ENCODE results near the gene MCMBP.
"Not testable (repeated sequence)": the region's sequence is repeated elsewhere in the genome, so short reads cannot be mapped to it uniquely, and the experiment has no call there.

The MCMBP gene

DNA sequence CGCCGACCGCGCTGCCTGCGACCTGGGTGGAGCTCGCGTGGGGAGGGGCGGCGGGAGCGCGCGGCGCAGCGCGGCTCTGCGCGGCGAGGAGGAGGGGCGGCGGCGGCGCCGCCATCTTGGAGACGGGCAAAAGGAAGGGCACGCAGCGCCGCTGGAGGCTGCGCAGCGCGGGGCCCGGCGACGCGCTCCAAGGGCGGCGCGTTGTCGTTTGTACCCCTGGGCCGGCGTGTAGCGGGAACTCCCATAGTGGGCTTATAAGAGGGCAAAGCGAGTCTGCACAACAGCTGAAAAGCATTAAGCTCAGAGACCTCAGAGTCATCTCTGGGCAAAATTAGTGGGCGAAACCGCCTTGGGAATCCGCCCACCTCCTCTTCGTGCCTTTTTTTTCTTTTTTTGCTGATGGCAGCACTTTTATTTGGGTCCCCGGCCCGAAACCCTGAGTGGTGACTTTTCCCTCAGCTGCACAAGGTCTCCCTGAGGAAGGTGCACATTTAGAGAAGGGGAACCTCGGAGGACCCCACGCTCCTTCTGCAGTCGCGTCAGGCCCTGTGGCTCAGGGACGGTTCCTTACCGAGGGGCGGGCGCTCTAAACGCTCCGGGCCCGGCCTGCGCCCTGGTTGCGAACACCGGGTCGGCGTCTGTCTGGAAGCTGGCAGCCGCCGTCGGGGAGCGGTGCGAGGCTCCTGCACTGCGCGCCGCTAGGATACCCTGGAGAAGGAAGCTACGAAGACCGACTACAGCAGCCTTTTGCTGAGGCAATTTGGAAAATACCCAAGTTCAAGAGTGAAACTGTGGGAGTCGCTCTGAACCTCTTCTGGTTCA lies 428 bp upstream of the MCMBP start:
- peak; percentile 68 to 84 (median 76) for DNase-seq

DNA sequence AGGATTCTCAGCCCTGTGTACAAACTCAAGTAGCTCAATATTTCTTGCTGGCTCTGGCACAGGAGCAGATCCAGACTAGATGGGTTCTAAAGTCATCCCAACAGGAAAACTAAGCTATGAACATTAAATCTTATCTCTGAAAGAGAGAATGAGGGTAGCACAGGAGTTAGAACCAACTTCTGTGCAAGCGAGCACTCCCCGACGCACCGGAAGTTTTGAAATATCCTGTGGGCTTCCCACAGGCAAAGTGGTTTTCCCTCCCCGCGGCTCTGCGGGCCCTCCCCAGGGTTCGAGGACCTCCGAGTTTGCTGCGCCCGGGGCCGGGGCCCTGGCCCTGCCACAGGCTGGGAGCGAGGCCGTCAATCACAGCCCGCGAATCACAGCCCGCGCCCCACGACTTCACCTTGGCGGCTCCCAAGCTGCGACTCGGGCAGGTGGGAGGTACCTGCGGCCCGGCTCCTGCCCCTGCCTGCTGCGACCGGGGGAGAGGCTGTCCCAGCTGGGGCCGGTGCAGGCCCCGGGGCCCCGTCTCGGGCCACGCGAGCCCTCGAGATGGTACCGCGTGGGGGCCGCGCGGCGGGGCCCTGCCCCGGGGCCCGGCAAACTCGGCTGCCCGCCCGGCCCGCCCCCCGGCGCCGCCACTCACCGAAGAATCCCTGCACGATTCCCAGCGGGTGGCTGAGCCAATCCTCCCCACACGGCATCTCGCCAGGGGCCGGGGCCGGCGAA lies 598 bp downstream of the MCMBP start:
- peak; percentile 12 to 33 (median 22) for DNase-seq

DNA sequence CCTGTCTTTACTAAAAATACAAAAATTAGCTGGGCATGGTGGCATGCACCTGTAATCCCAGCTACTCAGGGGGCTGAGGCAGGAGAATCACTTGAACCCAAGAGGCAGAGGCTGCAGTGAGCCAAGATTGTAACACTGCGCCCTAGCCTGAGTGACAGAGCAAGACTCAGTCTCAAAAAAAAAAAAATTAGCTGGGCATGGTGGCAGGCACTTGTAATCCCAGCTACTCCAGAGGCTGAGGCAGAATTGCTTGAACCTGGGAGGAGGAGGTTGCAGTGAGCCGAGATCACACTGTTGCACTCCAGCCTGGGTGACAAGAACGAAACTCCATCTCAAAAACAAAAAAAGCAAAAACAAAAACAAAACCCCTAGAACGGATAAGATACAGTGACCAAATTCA lies 3.2 kb downstream of the MCMBP start:
- DNase-seq: not testable (repeated sequence)

DNA sequence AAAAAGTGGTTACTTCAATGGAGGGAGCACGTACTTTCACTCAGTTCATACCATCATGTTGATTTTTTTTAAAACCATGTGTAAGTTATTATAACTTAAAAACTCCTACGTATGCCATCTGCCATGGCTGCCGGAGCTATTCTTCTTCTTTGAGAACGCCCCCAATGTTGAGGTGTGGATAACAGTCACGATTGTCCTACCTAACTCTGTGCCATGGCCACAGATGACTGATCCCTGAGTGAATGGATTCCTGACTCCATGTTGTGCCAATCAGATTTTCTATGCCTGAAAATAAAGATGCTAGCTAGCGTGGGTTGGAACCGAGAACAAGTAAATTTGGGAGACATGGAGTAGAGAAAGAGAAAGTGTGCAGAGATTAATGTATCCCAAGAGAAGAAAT lies 5.3 kb downstream of the MCMBP start:
- no peak for DNase-seq

DNA sequence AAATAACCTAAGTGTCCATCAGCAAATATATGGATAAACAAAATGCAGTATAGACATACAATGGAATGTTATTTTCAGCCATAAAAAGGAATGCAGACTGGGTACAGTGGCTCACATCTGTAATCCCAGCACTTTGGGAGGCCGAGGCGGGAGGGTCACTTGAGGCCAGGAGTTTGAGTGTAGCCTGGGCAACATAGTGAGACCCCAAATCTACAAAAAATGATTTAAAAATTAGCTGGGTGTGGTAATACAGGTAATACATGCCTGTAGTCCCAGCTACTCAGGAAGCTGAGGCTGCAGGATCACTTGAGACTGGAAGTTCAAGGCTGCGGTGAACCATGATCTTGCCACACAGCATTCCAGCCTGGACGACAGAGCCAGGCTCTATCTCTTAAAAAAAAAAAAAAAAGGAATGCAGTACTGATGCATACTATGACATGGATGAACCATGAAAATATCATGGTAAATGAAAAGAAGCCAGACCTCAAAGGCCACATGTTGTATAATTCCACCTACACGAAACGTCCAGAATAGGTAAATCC lies 6.9 kb downstream of the MCMBP start:
- DNase-seq: no peak

DNA sequence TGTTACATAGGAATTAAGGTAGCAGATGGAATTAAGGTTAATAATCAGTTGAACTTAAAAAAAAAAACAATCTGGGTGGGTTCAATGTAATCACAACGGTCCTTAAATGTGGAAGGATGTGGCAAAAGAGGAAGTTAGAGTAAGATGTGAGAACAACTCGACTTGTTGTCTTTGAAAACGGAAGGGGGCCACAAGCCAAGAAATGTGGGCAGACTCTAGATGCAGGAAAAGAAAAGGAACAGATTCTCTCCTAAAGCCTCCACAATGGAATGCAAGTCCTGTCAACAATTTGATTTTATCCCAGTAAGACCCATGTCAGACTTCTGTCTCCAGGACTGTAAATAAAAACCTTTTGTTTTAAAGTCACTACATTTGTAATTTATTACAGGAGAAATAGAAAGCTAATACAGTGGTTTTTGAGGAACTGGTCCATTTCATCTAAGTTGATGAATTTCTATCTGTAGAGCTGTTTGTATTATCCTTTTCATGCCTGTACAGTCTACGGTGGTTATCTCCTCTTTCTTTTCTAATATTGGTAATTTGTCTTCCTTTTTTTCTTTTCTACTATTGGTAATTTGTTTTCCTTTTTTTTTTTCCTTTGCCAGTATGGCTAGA lies 8.6 kb downstream of the MCMBP start:
- DNase-seq: no peak

DNA sequence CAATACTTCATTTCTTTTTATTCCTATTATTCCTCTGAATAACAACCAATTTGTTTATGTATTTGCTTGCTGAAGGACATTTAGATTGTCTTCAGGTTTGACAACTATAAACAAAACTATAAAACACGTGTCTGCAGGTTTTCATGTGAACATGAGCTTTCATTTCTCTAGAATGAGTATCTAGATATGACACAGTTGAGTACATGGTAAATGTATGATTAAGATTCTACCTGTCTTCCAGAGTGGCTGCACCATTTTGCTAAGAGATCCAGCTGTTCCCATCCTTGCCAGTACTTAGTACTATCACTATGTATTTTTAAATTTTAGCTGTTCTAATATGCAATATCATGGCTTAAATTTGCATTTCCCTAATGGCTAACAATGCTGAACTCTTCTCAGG lies 10.1 kb downstream of the MCMBP start:
- DNase-seq: no peak

DNA sequence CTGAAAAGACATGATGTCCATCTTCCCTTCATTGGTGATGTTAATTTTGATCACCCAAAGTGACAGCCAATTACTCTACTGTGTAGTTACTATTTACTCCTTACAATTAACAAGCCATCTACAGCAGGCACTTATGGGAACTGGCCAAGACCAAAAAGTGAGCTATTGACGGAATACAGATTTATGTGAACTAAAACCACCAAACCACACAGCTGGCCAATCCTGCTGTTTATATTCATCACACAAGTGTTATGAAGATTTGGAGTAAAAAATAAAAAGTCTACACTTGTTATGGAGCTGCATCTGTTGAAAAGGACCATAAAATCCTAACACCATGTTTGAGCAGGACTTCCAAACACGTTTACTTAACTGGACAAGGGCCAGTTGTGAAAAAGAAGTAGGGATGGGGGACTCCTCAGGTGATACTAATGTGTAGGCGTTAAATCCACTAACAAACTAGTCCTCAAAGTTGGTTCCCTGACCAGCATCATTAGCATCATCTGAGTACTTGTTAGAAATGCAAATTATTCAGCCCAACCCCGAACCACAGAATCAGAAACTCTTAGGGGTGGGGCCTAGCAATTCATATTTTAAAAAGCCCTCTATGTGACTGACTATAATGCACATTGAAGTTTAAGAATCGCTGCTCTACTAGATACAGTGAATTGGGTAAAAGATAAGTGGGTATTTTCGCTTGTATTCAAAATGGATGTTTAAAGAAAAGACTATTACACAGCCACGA lies 11.6 kb downstream of the MCMBP start:
- DNase-seq: no peak

DNA sequence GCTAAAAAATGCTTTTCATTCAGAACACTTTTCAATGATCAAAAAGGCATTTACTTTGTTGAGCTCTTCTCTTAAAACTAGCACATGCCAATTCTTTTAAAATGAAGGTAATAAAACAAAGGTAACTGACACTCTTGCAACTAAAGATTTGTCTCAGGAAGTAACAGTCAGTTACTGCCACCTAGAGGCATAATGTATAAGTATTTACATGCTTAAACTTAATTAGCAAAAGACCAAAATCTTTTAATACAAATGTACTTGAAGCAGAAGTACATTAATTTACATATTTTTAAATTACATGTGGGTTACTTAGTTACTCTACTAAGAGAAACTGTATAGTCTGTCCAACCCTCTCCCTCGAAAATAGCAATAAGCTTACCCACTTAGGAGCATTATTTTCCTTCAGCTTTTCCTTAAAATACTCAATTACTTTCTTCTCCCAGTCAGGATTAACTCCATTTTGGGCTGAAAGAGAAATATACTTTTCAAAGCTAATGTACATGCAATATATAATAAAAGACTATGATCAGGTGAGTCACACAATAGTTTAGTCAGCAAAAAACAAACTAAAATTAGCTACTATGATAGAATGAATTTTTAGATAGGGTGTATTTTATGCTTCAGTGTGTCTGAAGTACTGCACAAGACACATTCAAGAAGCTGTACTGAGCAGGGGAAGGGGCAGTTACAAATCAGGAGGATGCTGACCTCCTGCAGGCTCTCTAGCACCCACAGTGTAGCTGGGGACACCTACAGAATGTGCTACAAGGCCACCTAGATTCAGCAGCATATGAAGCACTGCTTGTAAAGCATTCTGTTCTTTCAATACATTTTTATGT lies 13.0 kb downstream of the MCMBP start:
- DNase-seq: no peak

DNA sequence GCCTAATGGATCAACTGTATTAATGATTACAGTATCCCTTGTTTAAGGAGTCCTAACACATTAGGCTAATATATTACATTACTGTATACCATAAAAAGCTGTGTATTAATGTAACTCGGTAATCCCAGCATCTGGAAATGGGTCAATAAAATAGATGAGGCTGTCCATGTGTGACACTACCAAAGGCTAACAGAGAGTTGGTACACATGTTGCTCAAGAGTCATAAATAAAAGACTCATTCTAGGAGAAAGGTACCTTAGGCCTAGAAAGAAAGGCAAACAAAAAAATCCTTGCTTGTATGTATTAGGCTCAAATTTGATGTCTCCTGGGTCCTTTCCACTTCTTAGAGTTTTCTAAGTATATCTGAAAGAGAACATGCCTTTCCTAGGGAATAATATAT lies 14.6 kb downstream of the MCMBP start:
- no peak for DNase-seq

DNA sequence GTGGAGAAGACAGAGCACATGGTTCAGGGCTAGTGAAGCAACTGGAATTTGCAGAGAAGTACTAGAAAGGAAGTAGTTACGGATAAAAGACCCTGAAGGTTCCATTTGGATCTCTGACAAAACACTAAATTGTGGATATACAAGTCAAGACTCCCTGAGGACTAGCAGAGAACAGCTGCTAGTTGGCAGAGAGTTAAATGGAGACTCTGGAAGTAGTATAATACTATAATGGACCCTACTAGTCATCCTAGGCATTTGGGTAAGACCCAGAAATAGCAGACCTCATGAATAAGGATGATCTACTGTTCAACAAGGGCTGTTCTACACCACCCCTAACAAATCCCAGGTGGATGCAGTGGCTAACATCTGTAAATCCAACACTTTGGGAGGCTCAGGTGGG lies 19.1 kb downstream of the MCMBP start:
- DNase-seq: no peak

DNA sequence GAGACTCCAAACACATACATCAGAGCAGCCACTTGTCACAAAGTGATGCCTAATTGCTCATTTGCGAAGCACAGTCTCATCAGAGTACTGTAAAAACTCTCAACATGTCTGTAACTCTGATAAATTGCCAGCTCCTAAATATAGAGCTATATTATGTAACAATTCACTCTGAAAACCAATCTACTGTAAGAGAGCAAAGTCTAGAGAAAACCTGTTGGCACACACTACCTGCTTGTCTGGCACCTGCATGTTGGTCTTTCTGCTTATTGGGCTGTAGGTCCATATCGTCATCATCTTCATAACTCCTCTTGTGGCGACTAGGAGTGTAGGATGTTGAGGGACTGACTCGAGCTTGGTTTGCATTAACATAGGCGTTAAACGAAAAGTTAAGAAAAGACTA lies 19.8 kb downstream of the MCMBP start:
- DNase-seq: no peak

DNA sequence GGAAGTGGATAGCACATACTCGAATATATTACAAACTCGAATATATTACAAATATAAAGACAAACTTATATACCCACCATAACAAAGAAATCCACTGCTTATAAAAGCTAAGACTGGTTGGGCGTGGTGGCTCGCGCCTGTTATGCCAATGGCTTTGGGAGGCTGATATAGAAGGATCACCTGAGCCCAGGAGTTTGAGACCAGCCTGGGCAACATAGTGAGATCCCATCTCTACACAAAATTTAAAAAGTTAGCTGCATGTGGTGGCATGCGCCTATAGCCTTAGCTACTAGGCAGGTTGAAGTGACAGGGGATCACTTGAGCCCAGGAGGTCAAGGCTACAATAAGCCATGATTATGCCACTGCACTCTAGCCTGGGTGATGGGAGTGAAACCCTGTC lies 20.4 kb downstream of the MCMBP start:
- no peak for DNase-seq

DNA sequence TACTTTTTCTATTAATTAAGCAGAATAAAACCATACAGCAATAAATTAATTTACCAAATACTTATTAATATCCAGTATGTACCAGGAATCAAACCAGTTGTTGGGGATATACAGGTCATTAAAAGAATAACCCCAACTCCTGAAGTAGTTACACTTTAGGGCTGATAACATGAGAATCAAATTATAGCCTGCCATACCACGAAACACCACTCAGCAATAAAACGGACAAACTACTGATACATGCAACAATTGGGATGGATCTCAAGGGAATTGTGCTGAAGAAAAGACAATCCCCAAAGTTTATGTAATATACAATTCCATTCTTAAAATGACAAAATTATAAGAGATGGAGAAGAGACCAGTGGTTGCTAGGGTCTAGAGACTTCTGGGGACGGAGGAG lies 22.7 kb downstream of the MCMBP start:
- no peak for DNase-seq

DNA sequence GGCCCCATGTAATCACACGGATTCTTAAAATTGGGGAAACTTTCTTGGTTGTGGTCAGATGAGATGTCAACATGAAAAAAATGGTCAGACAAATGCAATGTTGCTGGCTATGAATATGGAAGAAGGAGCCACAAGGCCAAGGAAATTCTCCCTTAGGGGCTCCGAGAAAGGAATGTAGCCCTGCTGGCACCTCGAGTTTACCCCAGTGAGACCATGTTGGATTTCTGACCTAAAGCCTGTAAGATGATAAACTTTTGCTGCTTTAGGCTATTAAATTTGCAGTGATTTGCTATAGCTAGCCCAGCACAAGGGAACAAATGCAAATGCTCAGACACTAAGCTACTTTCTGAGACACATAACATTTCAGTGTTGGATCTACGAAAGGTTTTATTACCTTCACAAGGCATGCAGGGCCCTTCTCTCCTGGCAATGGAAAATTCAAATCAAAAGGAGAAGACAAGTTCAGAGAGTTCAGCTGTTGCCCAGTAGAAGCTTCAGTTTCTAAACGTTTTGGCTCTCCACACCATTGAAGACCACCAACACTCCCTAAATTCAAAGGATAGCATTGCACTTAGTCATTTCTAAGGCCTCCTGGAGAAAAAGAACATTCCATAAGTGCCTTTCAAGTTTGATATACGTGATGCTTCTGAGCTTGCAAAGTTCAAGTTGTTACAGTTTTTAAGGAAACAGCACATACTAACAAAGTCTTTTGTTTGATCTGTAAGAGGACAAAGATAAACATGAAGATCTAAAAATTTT lies 23.4 kb downstream of the MCMBP start:
- no peak for DNase-seq

DNA sequence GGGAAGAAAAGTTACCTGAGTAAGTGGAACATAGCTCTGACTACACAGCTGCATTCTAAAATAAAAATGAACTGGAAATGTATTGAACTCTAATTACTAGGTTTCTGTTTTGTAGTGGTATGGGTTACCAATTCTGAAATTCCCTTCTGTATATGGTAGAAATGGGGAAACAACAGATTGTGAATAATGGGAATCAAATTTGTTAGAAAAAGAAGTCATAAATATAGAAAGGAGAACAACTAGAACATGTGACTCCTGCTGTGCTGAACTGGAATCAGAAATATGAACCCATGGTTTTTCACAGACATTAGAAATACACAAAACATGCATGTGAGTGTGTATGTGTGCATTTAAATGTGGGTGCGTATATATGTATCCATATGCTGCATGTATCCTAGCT lies 27.0 kb downstream of the MCMBP start:
- no peak for DNase-seq

DNA sequence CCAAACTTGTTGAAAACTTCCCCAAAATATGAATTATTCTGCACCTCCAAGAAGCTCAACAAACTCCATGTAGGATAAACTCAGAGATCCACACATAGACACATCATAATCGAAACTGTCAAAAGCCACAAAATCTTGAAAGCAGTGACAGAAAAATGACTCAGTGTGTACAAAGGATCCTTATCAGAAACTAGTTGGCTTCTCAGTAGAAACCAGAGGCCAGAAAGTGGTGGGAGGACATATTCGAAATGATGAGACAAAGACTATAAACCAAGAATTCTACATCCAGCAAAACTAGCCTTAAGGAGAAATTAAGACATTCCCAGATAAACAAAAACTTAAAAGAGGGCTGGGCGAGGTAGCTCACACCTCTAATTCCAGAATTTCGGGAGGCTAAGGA lies 38.5 kb downstream of the MCMBP start:
- no peak for DNase-seq

DNA sequence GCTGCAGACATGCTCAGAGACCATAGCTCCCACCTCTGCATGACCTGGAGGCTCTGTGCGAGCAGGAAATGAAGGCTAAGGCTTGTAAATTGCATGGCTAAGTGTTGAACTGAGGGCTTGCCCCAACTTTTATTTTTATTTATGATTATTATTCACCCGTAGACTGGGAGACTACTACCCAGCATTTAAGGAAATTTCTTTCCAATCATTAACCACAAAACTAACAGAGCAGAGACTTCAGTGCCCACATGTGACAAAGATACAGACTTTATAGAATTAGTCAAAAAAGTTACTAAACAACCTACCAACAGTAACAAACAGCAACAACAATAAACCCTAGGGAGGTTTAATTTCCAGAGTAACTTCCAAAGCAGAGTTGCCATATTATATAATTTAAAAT lies 39.7 kb downstream of the MCMBP start:
- no peak for DNase-seq

DNA sequence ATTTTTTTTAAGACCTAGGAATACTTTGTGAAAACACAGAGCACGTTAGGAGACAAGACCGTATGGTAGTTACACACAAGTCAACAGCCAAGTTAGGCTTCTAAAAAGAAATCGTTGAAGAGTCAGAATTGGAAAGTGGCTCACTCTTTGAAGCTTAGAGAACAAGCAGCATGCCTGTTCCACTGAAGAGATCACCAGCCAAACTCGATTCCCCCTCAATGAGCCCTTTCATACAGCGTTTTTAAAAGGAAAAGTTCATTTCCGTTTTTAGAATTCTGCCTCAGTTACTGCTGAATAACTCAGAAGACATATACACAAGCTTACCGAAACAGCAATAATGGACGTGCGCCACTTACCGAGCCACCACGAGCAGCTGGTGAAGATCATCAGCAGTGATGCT lies 41.0 kb downstream of the MCMBP start:
- no peak for DNase-seq

DNA sequence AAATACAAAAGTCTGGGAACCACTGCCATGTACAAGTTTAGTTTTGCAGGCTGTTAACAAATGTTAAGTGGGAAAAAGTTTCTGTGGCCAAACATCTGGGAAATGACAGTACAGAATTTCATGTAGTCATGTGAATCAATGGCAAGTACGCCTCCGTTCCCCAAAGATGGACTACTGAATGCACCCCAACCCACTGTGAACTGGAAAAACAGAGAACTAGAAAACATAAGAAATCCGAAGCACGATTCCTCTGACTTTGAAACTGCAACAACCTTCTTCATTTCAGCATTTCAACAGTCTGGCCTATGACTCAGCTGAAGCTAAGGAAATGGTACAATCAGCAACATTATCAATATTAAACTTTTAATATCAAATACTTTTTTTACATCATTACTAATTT lies 41.8 kb downstream of the MCMBP start:
- no peak for DNase-seq

DNA sequence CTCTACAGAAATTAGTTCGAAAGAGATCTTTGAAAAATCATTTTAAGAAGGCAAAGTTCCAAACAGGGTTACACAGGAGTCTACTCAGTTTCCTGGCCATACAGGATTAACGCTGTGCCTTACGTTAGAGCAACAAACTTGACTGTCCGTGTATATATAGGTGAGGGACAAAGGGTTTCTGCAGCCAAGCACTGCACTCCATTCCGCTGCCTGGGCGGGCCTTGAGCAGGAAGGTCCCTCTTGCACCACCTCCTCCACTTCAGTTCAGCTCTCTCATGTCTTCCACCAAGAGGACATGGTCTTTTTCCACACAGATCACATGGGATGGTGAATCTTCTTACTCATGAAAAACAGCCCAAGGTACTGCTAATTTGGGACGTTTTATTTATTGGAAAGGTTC lies 43.2 kb downstream of the MCMBP start:
- DNase-seq: no peak

All from activated CD4-positive, CD25-positive, alpha-beta regulatory T cell (primary cell).